HG03521 (cell line): ENCODE results near the gene HIVEP3.

Experiments
- ATAC-seq: cut with Tn5 transposase; IDR thresholded peaks from one replicate; pipeline ENCODE4 v1.9.1; 2021; ENCODE audit warnings: mild to moderate bottlenecking, moderate library complexity; ENCODE audit not compliant: unreplicated experiment

The HIVEP3 gene

GRCh38 chr1:41598325-41598724 is 320.4 kb downstream of the HIVEP3 start:
- ATAC-seq, result no peak

- no peak for ATAC-seq
Observed at GRCh38 chr1:41592451-41593125, 326.1 kb downstream of the HIVEP3 start.

GRCh38 chr1:41591891-41592290 is 326.8 kb downstream of the HIVEP3 start:
- no peak for ATAC-seq

GRCh38 chr1:41590331-41590730 is 328.4 kb downstream of the HIVEP3 start:
- no peak for ATAC-seq

- ATAC-seq, result no peak
Observed at GRCh38 chr1:41589395-41589794, 329.3 kb downstream of the HIVEP3 start.

- ATAC-seq, result no peak
Observed at GRCh38 chr1:41588334-41588875, 330.3 kb downstream of the HIVEP3 start.

- ATAC-seq, result no peak
Observed at GRCh38 chr1:41587791-41588190, 330.9 kb downstream of the HIVEP3 start.

GRCh38 chr1:41586230-41586629 is 332.5 kb downstream of the HIVEP3 start:
- ATAC-seq, result no peak

GRCh38 chr1:41583658-41584547 is 334.8 kb downstream of the HIVEP3 start:
- ATAC-seq, result no peak

GRCh38 chr1:41582851-41583657 is 335.7 kb downstream of the HIVEP3 start:
- ATAC-seq, result no peak

GRCh38 chr1:41582351-41582750 is 336.4 kb downstream of the HIVEP3 start:
- ATAC-seq, result no peak

- ATAC-seq, result no peak
Observed at GRCh38 chr1:41582004-41582325, 336.8 kb downstream of the HIVEP3 start.

- ATAC-seq, result no peak
Observed at GRCh38 chr1:41581216-41582003, 337.3 kb downstream of the HIVEP3 start.

GRCh38 chr1:41580520-41581172 is 338.1 kb downstream of the HIVEP3 start:
- ATAC-seq, result no peak

GRCh38 chr1:41580021-41580420 is 338.7 kb downstream of the HIVEP3 start:
- no peak for ATAC-seq

- no peak for ATAC-seq
Observed at GRCh38 chr1:41578712-41579335, 339.9 kb downstream of the HIVEP3 start.

GRCh38 chr1:41576620-41577019 is 342.1 kb downstream of the HIVEP3 start:
- ATAC-seq, result no peak

- ATAC-seq, result no peak
Observed at GRCh38 chr1:41576206-41576605, 342.5 kb downstream of the HIVEP3 start.

GRCh38 chr1:41574842-41575241 is 343.9 kb downstream of the HIVEP3 start:
- ATAC-seq, result no peak
